Dermis blood vessel endothelial cell (primary cell): ENCODE measurements around the gene MRTFA. TPM values are rescaled to one million over a fixed set of nuclear protein-coding genes. Genes with fewer than 3 reads are reported as not detected.
A peak's percentile ranks its signal among the peaks of the same experiment; 100 is the strongest.
"Not testable (repeated sequence)": the region's sequence is repeated elsewhere in the genome, so short reads cannot be mapped to it uniquely, and the experiment has no call there.

Experiments
- DNase-seq: peaks from one replicate; pipeline ENCODE4 v3.0.0; 2010
- total RNA-seq: library from RNA; depleted of rRNA; stranded (reverse); fragments of >200 nt; gene quantifications from 2 replicates; pipeline ENCODE4 v1.2.3, GENCODE V29; 2014

Gene MRTFA
- total RNA-seq, 1 donor from 2014 or later, result 41.4 TPM

DNA sequence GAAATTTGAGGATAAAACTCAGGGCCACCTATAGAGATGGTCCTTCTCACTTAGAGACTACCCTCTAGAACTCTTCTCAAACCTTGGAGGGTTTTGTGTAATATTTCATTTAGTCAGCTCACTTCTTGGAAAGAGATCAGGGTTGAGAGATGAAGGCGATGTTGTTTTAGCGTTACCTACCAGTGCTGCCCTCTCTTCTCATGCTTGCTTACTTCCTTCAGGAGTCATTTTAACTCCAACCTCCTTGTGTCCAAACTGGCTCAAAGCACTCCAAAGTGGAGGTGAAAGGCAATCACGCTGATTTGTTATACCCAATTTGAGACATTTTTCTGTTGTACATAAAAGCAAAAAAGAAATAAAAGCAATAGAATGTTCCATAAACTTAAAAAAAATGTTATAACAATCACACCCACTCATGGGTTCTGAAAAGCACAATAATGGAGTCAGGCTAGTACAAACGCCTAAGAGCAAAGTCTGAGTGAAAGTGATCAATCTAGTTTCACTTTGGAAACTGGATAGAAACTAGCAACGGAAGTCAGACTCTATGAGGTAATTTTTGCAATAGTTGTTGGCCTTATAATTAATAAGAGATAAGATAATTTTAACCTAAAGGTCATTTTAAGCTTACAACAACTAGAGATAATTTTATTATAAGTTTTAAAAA lies 117.1 kb downstream of the MRTFA start:
- peak; percentile 14 for DNase-seq

GRCh38 chr22:40518840-40519239 lies 117.7 kb downstream of the MRTFA start:
- DNase-seq, result no peak

DNA sequence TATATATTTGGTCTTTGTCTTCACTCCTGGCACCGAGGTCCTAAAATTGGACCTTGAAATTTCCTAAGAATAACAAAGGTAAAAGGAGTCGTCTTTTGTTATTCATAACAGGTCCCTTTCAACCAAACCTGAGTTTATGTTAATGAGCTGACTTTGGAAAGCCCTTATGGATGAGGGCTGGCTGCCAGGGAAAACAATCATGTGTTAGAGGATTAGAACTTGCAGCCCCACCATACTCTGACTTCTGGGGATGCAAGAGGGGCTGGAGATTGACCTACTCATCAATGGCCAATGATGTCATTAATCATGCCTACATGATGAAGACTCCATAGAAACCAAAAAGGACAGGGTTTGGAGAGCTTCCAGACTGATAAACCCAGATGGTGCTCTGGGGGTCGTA lies 118.9 kb downstream of the MRTFA start:
- no peak for DNase-seq

- no peak for DNase-seq
Observed at GRCh38 chr22:40516416-40516815, 120.1 kb downstream of the MRTFA start.

- DNase-seq, result no peak
Observed at GRCh38 chr22:40512426-40513136, 123.9 kb downstream of the MRTFA start.

DNA sequence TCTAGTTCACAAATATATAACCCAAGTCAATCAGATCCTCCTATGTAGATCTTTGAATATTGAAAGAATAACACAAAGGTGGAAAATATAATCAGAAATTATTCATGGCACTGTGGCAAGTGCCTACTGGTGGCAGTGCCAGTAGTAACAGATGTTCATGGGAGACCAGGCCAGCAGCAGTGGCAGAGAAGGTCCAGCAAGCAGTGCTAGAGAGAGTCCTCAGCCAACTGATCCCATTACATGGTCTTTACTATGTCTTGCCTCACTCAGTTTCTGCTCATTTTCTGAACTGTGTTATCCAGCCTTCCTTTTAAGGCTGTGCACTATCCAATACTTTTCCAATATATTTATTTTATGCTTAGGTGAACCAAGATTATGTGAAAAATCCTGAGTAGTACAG lies 124.9 kb downstream of the MRTFA start:
- DNase-seq, result no peak

GRCh38 chr22:40510631-40511364 lies 125.7 kb downstream of the MRTFA start:
- no peak for DNase-seq

GRCh38 chr22:40509401-40510134 lies 127.0 kb downstream of the MRTFA start:
- peak; percentile 15 for DNase-seq

GRCh38 chr22:40508046-40508445 lies 128.5 kb downstream of the MRTFA start:
- not testable (repeated sequence) for DNase-seq

DNA sequence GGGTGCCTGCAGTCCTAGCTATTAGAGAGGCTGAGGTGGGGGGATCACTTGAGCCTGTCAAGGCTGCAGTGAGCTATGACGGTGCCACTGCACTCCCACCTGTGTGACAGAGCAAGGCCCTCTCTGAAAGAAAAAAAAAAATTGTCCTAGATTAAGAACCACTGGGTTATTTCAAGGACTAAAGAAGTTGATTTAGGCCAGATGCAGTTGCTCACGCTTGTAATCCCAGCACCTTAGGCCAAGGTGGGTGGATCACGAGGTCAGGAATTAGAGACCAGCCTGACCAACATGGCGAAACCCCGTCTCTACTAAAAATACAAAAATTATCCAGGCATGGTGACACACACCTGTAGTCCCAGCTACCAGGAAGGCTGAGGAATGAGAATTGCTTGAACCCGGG lies 129.0 kb downstream of the MRTFA start:
- no peak for DNase-seq

DNA sequence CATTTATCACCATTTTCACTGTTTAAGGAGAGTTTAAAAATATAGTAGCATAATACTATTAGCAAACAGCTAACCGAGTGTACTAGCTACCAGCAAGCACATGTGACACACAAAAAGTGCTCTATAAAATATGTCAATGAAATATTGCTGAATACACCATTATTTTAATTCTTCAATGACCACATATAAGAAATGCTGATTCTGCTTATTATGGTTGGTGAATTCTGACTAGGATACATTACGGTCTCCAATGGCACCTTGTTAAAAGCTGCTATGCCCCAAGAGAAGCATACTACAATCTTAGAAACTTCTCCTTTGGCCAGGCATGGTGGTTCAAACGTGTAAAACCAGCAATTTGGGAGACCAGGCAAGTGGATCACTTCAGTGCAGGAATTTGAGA lies 129.8 kb downstream of the MRTFA start:
- no peak for DNase-seq

GRCh38 chr22:40504285-40505249 lies 132.0 kb downstream of the MRTFA start:
- no peak for DNase-seq

DNA sequence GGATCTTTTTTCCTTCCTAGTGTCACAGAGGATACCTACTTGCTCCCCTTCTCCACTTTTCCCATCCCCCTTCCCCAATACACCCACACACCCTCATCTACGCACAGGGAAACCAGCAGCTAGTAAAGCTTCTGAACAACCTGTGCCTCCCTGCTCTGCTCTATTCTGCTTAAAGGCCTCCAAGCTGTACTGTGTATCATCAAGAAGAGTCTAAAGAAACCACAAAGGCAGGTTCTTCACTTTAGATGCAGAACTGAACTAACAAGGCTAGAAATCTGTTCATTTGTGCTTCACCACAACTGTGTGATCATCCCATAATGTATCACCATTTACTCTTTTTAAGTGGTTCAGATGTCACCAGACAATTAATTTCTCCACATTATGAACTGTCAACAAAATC lies 133.6 kb downstream of the MRTFA start:
- no peak for DNase-seq

DNA sequence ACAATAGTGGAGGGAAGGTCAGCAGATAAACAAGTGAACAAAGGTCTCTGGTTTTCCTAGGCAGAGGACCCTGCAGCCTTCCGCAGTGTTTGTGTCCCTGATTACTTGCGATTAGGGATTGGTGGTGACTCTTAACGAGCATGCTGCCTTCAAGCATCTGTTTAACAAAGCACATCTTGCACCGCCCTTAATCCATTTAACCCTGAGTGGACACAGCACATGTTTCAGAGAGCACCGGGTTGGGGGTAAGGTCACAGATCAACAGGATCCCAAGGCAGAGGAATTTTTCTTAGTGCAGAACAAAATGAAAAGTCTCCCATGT lies 136.1 kb downstream of the MRTFA start:
- not testable (repeated sequence) for DNase-seq

DNA sequence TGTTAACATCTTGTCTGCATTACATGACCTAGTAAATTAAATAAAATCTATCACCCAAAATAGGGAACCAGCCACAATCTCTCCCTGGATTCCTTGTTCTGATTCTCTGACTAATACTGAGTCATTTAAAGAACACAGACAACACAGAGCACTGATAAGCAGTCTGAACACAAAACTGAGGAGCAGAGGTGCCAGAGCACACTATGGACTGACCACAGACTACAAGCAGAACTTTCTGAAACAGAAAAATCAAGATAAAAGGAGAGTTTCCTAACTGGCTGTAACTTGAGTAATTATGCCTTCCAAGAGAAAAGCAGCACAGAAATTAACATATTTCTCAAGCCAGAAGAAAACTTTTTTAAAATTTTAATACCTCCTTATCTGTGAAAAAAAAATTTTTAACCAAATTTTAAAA lies 137.3 kb downstream of the MRTFA start:
- DNase-seq, result peak; percentile 75

GRCh38 chr22:40498420-40499208 lies 137.9 kb downstream of the MRTFA start:
- peak; percentile 28 for DNase-seq

DNA sequence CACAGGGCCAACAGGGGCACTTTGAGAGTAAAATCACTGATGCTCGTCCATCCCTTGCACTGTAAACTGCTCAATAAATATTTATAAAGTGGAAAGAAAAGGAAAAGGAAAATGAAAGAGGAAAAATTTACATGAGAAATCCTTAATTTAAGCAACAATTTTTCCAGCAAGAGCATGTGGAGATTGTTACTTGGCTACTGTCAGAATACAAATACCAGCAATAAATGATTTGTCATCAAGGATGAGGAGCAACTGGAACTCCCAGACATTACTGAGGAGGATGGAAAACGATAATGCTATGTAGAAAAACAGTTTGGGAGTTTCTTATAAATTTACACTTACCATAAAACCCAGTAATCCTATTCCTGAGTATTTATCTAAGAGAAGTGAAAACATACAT lies 143.1 kb downstream of the MRTFA start:
- DNase-seq, result no peak

DNA sequence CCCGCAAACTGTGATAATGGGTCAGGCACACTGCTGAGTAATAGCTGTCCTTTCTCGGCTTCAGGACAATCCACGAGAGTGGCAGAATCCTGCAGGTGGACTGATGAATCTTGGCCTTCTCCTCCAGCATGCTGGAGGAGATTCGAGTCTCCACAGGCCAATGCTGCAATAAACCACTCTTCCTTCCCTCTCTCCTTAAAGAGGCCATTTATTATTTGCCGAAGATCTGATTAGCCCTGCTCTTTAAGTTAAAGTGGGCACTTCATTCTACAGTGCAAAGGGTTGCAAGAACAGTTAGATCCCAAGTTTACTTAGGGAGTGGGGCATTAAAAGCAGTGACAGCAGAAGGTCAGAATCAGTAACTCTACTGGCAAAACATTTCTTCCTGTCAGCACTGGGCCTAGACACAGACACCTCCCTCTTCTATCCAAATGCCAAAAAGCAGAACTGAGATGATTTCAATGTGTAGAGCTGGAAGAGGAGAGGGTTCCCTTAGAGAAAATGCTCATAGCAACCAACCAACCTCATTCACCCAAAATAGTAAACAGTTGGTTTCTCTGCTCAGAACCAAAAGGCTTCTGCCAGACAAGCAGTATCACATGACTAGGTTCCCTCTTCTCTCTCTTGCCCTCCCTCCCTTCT lies 144.4 kb downstream of the MRTFA start:
- no peak for DNase-seq

- DNase-seq, result peak; percentile 60
Observed at GRCh38 chr22:40487663-40488249, 148.8 kb downstream of the MRTFA start.

- DNase-seq, result no peak
Observed at GRCh38 chr22:40486962-40487602, 149.4 kb downstream of the MRTFA start.
